Neural cell (in vitro differentiated cells): ENCODE data around the gene PLXNA2. TPM values are rescaled to one million over a fixed set of nuclear protein-coding genes. Genes with fewer than 3 reads are reported as not detected.

Source experiments
- H2AFZ ChIP-seq: fragments of 200-600, 300-800 bp; sonication (generic), shearing (Covaris generic); 2 replicates; pipeline ENCODE4 v1.6.0; 2014; ENCODE audit warnings: low read depth, mild to moderate bottlenecking, antibody characterized with exemption, low read length, moderate library complexity
- H3F3A ChIP-seq: fragments of 200-600 bp; shearing (Covaris generic); 2 replicates; pipeline ENCODE4 v1.6.1; 2016; ENCODE audit warnings: mild to moderate bottlenecking, moderate library complexity, mixed read lengths, antibody characterized with exemption, low read length; ENCODE audit not compliant: insufficient read depth, poor library complexity, severe bottlenecking
- H3K27ac ChIP-seq: fragments of 200-600, 300-800 bp; sonication (generic), shearing (Covaris generic); 2 replicates; pipeline ENCODE4 v1.5.1; 2014; ENCODE audit warnings: mild to moderate bottlenecking, low read length, moderate library complexity
- H3K27me3 ChIP-seq: fragments of 300-800, 200-600 bp; sonication (generic), shearing (Covaris generic); 2 replicates; pipeline ENCODE4 v1.6.0; 2014; ENCODE audit warnings: mild to moderate bottlenecking, low read depth, low read length, moderate library complexity; ENCODE audit not compliant: insufficient read depth
- H3K36me3 ChIP-seq: fragments of 300-800, 200-600 bp; sonication (generic), shearing (Covaris generic); 2 replicates; pipeline ENCODE4 v1.5.1; 2014; ENCODE audit warnings: mild to moderate bottlenecking, antibody characterized with exemption, low read length, moderate library complexity; ENCODE audit not compliant: insufficient read depth
- H3K4me2 ChIP-seq: fragments of 300-800, 200-600 bp; sonication (generic), shearing (Covaris generic); 2 replicates; pipeline ENCODE4 v1.6.0; 2014; ENCODE audit warnings: mild to moderate bottlenecking, low read length
- H3K4me3 ChIP-seq: fragments of 300-800, 200-600 bp; sonication (generic), shearing (Covaris generic); 2 replicates; pipeline ENCODE4 v1.5.1; 2014; ENCODE audit warnings: mild to moderate bottlenecking, low read length, moderate library complexity
- H3K79me2 ChIP-seq: fragments of 200-600 bp; shearing (Covaris generic); replicated peaks from 2 replicates; pipeline ENCODE4 v1.6.0; 2014; ENCODE audit warnings: mild to moderate bottlenecking, low read length, moderate library complexity; ENCODE audit not compliant: insufficient read depth
- H3K9ac ChIP-seq: fragments of 300-800, 200-600 bp; sonication (generic), shearing (Covaris generic); 2 replicates; pipeline ENCODE4 v1.6.1; 2016; ENCODE audit warnings: mild to moderate bottlenecking, low read length, mixed read lengths
- H3K9me2 ChIP-seq: fragments of 200-600 bp; shearing (Covaris generic); 2 replicates; pipeline ENCODE4 v1.6.1; 2016; ENCODE audit warnings: mild to moderate bottlenecking, low read length, mixed read lengths; ENCODE audit not compliant: insufficient read depth
- H3K9me3 ChIP-seq: fragments of 200-600, 300-800 bp; sonication (generic), shearing (Covaris generic); 2 replicates; pipeline ENCODE4 v1.6.1; 2016; ENCODE audit warnings: mild to moderate bottlenecking, mixed run types, low read length, moderate library complexity, mixed read lengths
- H4K20me1 ChIP-seq: fragments of 200-600 bp; shearing (Covaris generic); 2 replicates; pipeline ENCODE4 v1.6.1; 2016; ENCODE audit warnings: mild to moderate bottlenecking, mixed run types; ENCODE audit not compliant: insufficient read depth
- CTCF ChIP-seq: fragments of 450-650 bp; IDR thresholded peaks from 2 replicates; pipeline ENCODE4 v1.5.1; 2014; ENCODE audit warnings: antibody characterized with exemption, mild to moderate bottlenecking, moderate library complexity; ENCODE audit not compliant: poor library complexity, severe bottlenecking
- EP300 ChIP-seq: fragments of 450-650 bp; conservative IDR thresholded peaks from 2 replicates; pipeline ENCODE4 v1.6.1; 2014; ENCODE audit warnings: antibody characterized with exemption, mild to moderate bottlenecking, moderate library complexity; ENCODE audit not compliant: poor library complexity, severe bottlenecking
- EZH2 ChIP-seq: fragments of 200-600, 300-800 bp; shearing (Covaris generic), sonication (generic); IDR thresholded peaks from 2 replicates; pipeline ENCODE4 v1.6.1; 2014; ENCODE audit warnings: antibody characterized with exemption, low read length, borderline replicate concordance, mild to moderate bottlenecking; ENCODE audit not compliant: insufficient read depth, poor library complexity, severe bottlenecking
- MXI1 ChIP-seq: fragments of 450-650 bp; conservative IDR thresholded peaks from 2 replicates; pipeline ENCODE4 v1.6.1; 2014; ENCODE audit warnings: antibody characterized with exemption, mild to moderate bottlenecking; ENCODE audit not compliant: poor library complexity, severe bottlenecking
- POLR2AphosphoS5 ChIP-seq: IDR thresholded peaks from 2 replicates; pipeline ENCODE4 v1.6.1; 2012
- RAD21 ChIP-seq: fragments of 450-650 bp; conservative IDR thresholded peaks from 2 replicates; pipeline ENCODE4 v1.6.1; 2014; ENCODE audit warnings: antibody characterized with exemption, mild to moderate bottlenecking, moderate library complexity
- REST ChIP-seq: IDR thresholded peaks from 2 replicates; pipeline ENCODE4 v1.6.1; 2012; ENCODE audit warnings: borderline replicate concordance
- SMC3 ChIP-seq: fragments of 450-650 bp; conservative IDR thresholded peaks from 2 replicates; pipeline ENCODE4 v1.6.1; 2014; ENCODE audit warnings: antibody characterized with exemption, mild to moderate bottlenecking, moderate library complexity; ENCODE audit not compliant: poor library complexity
- TAF1 ChIP-seq: IDR thresholded peaks from 2 replicates; pipeline ENCODE4 v1.6.1; 2012; ENCODE audit warnings: low read depth
- polyA plus RNA-seq: library from polyadenylated mRNA; depleted of rRNA; stranded (reverse); fragments of >200 nt; gene quantifications from 2 replicates; pipeline ENCODE4 v1.2.3, GENCODE V29; 2014

The PLXNA2 gene
- polyA plus RNA-seq, 1 donor from 2014 or later = 30.6 TPM

- Histone ChIP-seq H3K9me3 (no peaks in the 10 kb centered on the region), H3K9ac (no peak overlapping the region), H4K20me1 (no peaks in the 10 kb centered on the region), H3F3A (no peaks in the 10 kb centered on the region), H3K4me2 (no peak overlapping the region), H3K9me2 (no peaks in the 10 kb centered on the region), H3K27ac (no peak overlapping the region), H3K27me3 (no peaks in the 10 kb centered on the region), H2AFZ (no peak overlapping the region), H3K4me3 (no peak overlapping the region), H3K79me2 (no peaks in the 10 kb centered on the region), H3K36me3 (peaks cover 3% of the 10 kb centered on the region)
- TF ChIP-seq MXI1 (no peak), REST (peak; percentile 82), EZH2 (no peak), POLR2AphosphoS5 (no peak), EP300 (no peak), TAF1 (no peak), RAD21 (no peak)
Observed at GRCh38 chr1:208108646-208109330, 135.4 kb downstream of the PLXNA2 start.

- Histone ChIP-seq H3K36me3 (peaks cover 3% of the 10 kb centered on the region), H4K20me1 (no peaks in the 10 kb centered on the region), H3K79me2 (no peaks in the 10 kb centered on the region), H3K4me2 (no peak overlapping the region), H3K9ac (no peak overlapping the region), H3K27me3 (no peaks in the 10 kb centered on the region), H3F3A (no peaks in the 10 kb centered on the region), H3K27ac (no peak overlapping the region), H3K9me2 (no peaks in the 10 kb centered on the region), H3K4me3 (no peak overlapping the region), H3K9me3 (no peaks in the 10 kb centered on the region), H2AFZ (no peak overlapping the region)
- TF ChIP-seq RAD21 (no peak), EZH2 (no peak), MXI1 (no peak), SMC3 (no peak), CTCF (no peak), EP300 (no peak)
Observed at GRCh38 chr1:208108213-208108608, 136.0 kb downstream of the PLXNA2 start.
